ENCODE measurements around the gene NIPAL4. TPM values are rescaled to one million over a fixed set of nuclear protein-coding genes. Genes with fewer than 3 reads are reported as not detected.

Gene NIPAL4
- total RNA-seq, 4 donors from 2014 or later = 0.33 TPM; not detected in 3

GRCh38 chr5:157485340-157485739, 25.3 kb downstream of the NIPAL4 start:
- no peak for DNase-seq
- Histone ChIP-seq H3K4me1 (no peaks in the 10 kb centered on the region), H3K27me3 (no peaks in the 10 kb centered on the region), H3K4me3 (replicated peaks in 1 of 3) (no peak overlapping the region), H3K9me3 (no peaks in the 10 kb centered on the region), H3K27ac (no peak overlapping the region), H3K36me3 (no peaks in the 10 kb centered on the region)
- TF ChIP-seq CTCF (IDR thresholded peaks at IDR 0.05) (no peak), POLR2A (IDR thresholded peaks at IDR 0.05) (no peak)
- 94 to 95% methylated on average over 2 of the region's 2 CpGs for WGBS, 2 donors
- intact Hi-C loops (cut with DNase I) = no loop called here

GRCh38 chr5:157485811-157486210, 25.8 kb downstream of the NIPAL4 start:
- H3K36me3 ChIP-seq = no peaks in the 10 kb centered on the region
- intact Hi-C loops (cut with DNase I) = no loop called here
- H3K9me3 ChIP-seq = no peaks in the 10 kb centered on the region
- no peak for DNase-seq
- H3K4me1 ChIP-seq = no peaks in the 10 kb centered on the region
- H3K27ac ChIP-seq = no peak overlapping the region
- H3K27me3 ChIP-seq = no peaks in the 10 kb centered on the region
- WGBS, 2 donors = 98 to 100% methylated on average over 3 of the region's 3 CpGs
- no peak for TF ChIP-seq CTCF (IDR thresholded peaks at IDR 0.05)
- TF ChIP-seq POLR2A (IDR thresholded peaks at IDR 0.05) = no peak
- no peak overlapping the region for H3K4me3 ChIP-seq (replicated peaks in 1 of 3)

GRCh38 chr5:157486221-157486681, 26.2 kb downstream of the NIPAL4 start:
- no peak for TF ChIP-seq CTCF (IDR thresholded peaks at IDR 0.05)
- TF ChIP-seq POLR2A (IDR thresholded peaks at IDR 0.05) = no peak
- WGBS, 2 donors = 87 to 90% methylated on average over 5 to 6 of the region's 8 CpGs
- no peak for DNase-seq
- peaks cover 0 to 2% of the 10 kb centered on the region in 2 donors for H3K36me3 ChIP-seq
- no peak overlapping the region for H3K4me3 ChIP-seq (replicated peaks in 1 of 3)
- H3K4me1 ChIP-seq = no peaks in the 10 kb centered on the region
- H3K27ac ChIP-seq = no peak overlapping the region
- intact Hi-C loops (cut with DNase I) = no loop called here
- H3K9me3 ChIP-seq = no peaks in the 10 kb centered on the region
- H3K27me3 ChIP-seq = no peaks in the 10 kb centered on the region

GRCh38 chr5:157486861-157487260, 26.8 kb downstream of the NIPAL4 start:
- Histone ChIP-seq H3K4me3 (replicated peaks in 1 of 3) (no peak overlapping the region), H3K27me3 (no peaks in the 10 kb centered on the region), H3K9me3 (no peaks in the 10 kb centered on the region), H3K27ac (no peak overlapping the region), H3K4me1 (no peaks in the 10 kb centered on the region), H3K36me3 (peaks cover 0 to 7% of the 10 kb centered on the region in 2 donors)
- TF ChIP-seq CTCF (IDR thresholded peaks at IDR 0.05) (no peak), POLR2A (IDR thresholded peaks at IDR 0.05) (no peak)
- WGBS, 2 donors = 75 to 84% methylated on average over 3 of the region's 3 CpGs
- intact Hi-C loops (cut with DNase I) = no loop called here
- no peak for DNase-seq

GRCh38 chr5:157487358-157487757, 27.3 kb downstream of the NIPAL4 start:
- no peak overlapping the region for H3K4me3 ChIP-seq (replicated peaks in 1 of 3)
- H3K27ac ChIP-seq = no peak overlapping the region
- 86 to 94% methylated on average over 3 of the region's 3 CpGs for WGBS, 2 donors
- TF ChIP-seq POLR2A (IDR thresholded peaks at IDR 0.05) (no peak), CTCF (IDR thresholded peaks at IDR 0.05) (no peak)
- no peaks in the 10 kb centered on the region for H3K4me1 ChIP-seq
- H3K36me3 ChIP-seq = peaks cover 0 to 7% of the 10 kb centered on the region in 2 donors
- intact Hi-C loops (cut with DNase I) = no loop called here
- DNase-seq = no peak
- H3K9me3 ChIP-seq = no peaks in the 10 kb centered on the region
- no peaks in the 10 kb centered on the region for H3K27me3 ChIP-seq
